GM18951 (cell line): ENCODE measurements around the gene CEP112.

Experiments used
- POLR2A ChIP-seq: IDR thresholded peaks from 4 replicates; pipeline ENCODE4 v1.6.1; 2011; ENCODE audit warnings: mild to moderate bottlenecking; ENCODE audit not compliant: insufficient read length, insufficient read depth; ENCODE audit errors: extremely low read depth
- in situ Hi-C: fragments of 300-500 bp; cut with MboI; formaldehyde crosslinking; loops from one replicate; pipeline ENCODE4 v1.12.0; 2022; ENCODE audit warnings: low sequenced_read_pairs, mixed read lengths, inconsistent platforms; ENCODE audit not compliant: unreplicated experiment

The CEP112 gene

GRCh38 chr17:65930140-65930730, 261.7 kb downstream of the CEP112 start:
- in situ Hi-C loops = no loop called here
- no peak for TF ChIP-seq POLR2A

GRCh38 chr17:65926599-65926998, 265.3 kb downstream of the CEP112 start:
- TF ChIP-seq POLR2A = no peak
- in situ Hi-C loops = no loop called here

GRCh38 chr17:65925606-65926307, 266.2 kb downstream of the CEP112 start:
- TF ChIP-seq POLR2A = no peak
- in situ Hi-C loops = no loop called here

- in situ Hi-C loops = no loop called here
- TF ChIP-seq POLR2A = no peak
Observed at GRCh38 chr17:65920996-65921395, 270.9 kb downstream of the CEP112 start.

- TF ChIP-seq POLR2A = no peak
- in situ Hi-C loops = no loop called here
Observed at GRCh38 chr17:65918916-65919315, 273.0 kb downstream of the CEP112 start.

- no peak for TF ChIP-seq POLR2A
- in situ Hi-C loops = no loop called here
Observed at GRCh38 chr17:65918500-65918899, 273.4 kb downstream of the CEP112 start.

GRCh38 chr17:65917560-65917959, 274.4 kb downstream of the CEP112 start:
- in situ Hi-C loops = no loop called here
- no peak for TF ChIP-seq POLR2A

- in situ Hi-C loops = no loop called here
- no peak for TF ChIP-seq POLR2A
Observed at GRCh38 chr17:65916425-65916824, 275.5 kb downstream of the CEP112 start.

GRCh38 chr17:65914784-65915342, 277.1 kb downstream of the CEP112 start:
- in situ Hi-C loops = no loop called here
- no peak for TF ChIP-seq POLR2A

GRCh38 chr17:65913326-65913850, 278.5 kb downstream of the CEP112 start:
- in situ Hi-C loops = no loop called here
- TF ChIP-seq POLR2A = no peak

- TF ChIP-seq POLR2A = no peak
- in situ Hi-C loops = no loop called here
Observed at GRCh38 chr17:65910836-65911235, 281.1 kb downstream of the CEP112 start.

- in situ Hi-C loops = no loop called here
- TF ChIP-seq POLR2A = no peak
Observed at GRCh38 chr17:65902831-65903522, 289.0 kb downstream of the CEP112 start.

GRCh38 chr17:65902155-65902554, 289.8 kb downstream of the CEP112 start:
- no peak for TF ChIP-seq POLR2A
- in situ Hi-C loops = no loop called here
